ENCODE results near the gene ST6GALNAC5. TPM values are rescaled to one million over a fixed set of nuclear protein-coding genes. Genes with fewer than 3 reads are reported as not detected.

Gene ST6GALNAC5
- total and polyA plus RNA-seq, 2 donors (not counting 3 experiments of a cell fraction or from before 2014, with no cell fraction given) = not detected

DNA sequence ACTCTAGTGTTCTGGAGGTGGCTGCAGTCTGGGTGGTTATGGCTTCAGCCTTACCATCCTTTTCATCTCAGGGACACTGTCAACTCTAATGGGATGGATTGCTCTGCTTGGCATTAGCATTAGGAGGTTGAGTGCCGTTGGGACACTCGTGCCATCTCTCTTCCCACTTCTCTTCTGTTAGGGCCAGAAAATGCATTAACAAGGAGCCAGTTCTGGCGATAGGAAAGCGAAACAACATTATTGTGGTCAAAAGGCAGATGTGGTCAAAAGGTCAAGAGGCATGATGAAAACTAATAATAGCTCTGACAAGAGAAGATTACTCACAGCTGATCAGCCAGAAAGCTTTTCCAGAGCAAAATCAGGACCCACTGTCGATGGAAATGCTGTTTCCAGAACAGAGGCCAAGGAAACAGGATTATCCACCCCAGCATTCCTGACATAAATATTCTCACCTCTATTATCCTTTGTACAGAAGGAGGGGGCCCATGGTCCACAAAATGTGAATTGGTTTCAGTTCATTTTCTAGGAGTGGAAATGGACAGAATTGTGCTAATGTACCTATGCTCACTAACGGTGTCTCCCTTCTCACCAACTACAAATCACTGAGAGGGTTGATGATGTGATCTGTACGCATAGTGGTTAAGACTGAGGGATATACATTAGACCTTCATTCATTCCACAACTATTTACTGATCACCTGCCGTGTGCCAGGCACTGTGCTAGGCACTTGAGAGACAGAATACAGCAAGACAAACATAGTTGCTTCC lies 72.0 kb downstream of the ST6GALNAC5 start:
- H3K4me2 ChIP-seq (ENCODE audit: insufficient read depth, low read length) = no peak overlapping the region
- dilution Hi-C loops (cut with MboI; ENCODE audit: extremely low pct_ligation_motif_present, low sequenced_read_pairs) = no loop called here
- DNase-seq (ENCODE audit: low read depth, low spot score) = no peak
- H3K36me3 ChIP-seq (ENCODE audit: control insufficient read depth in 2 of 2, extremely low read depth in 1 of 2, insufficient read depth in 2 of 2, low read length in 2 of 2) = no peaks in the 10 kb centered on the region
- no TSS peak for BruUV-seq (replicated peaks)
- H3K79me2 ChIP-seq (ENCODE audit: control insufficient read depth, insufficient read depth, low read length) = no peaks in the 10 kb centered on the region
- TF ChIP-seq GATA2 (IDR thresholded peaks at IDR 0.05; ENCODE audit: insufficient read depth, insufficient read length, low read depth, low read length) = no peak
- H3K27ac ChIP-seq (ENCODE audit: insufficient read depth, low read depth, low read length) = no peak overlapping the region
- POLR2A ChIA-PET = no interaction called here
- H3K9me1 ChIP-seq (replicated peaks; ENCODE audit: control insufficient read depth, extremely low read depth, insufficient read depth, low read length) = no peaks in the 10 kb centered on the region
- intact Hi-C loops (cut with micrococcal nuclease) = no loop called here
- no peaks in the 10 kb centered on the region for H4K20me1 ChIP-seq (replicated peaks; ENCODE audit: control insufficient read depth, extremely low read depth, insufficient read depth, low read length)
- no peaks in the 10 kb centered on the region for H3K4me1 ChIP-seq (ENCODE audit: control insufficient read depth, extremely low read depth, insufficient read depth, low read length)
- H3K4me3 ChIP-seq (replicated peaks in 1 of 3; ENCODE audit: insufficient read depth in 1 of 3, low read depth in 1 of 3, low read length in 3 of 3) = no peak overlapping the region
- no peak overlapping the region for H2AFZ ChIP-seq (ENCODE audit: low read depth, low read length)
- CTCF ChIA-PET = no interaction called here
- H3K27me3 ChIP-seq (ENCODE audit: control insufficient read depth in 2 of 2, insufficient read depth in 2 of 2, low read length in 2 of 2) = peaks cover 2% of the 10 kb centered on the region in 2 experiments
- no peaks in the 10 kb centered on the region for H3K9me3 ChIP-seq (replicated peaks; ENCODE audit: control insufficient read depth, insufficient read depth, low read length)
- FAIRE-seq = no peak
- no peak overlapping the region for H3K9ac ChIP-seq (replicated peaks; ENCODE audit: extremely low read depth, insufficient read depth, low read length)

- FAIRE-seq = no peak
- H4K20me1 ChIP-seq (replicated peaks; ENCODE audit: control insufficient read depth, extremely low read depth, insufficient read depth, low read length) = no peaks in the 10 kb centered on the region
- no TSS peak for BruUV-seq (replicated peaks)
- H3K9me3 ChIP-seq (replicated peaks; ENCODE audit: control insufficient read depth, insufficient read depth, low read length) = no peaks in the 10 kb centered on the region
- H3K27me3 ChIP-seq (ENCODE audit: control insufficient read depth in 2 of 2, insufficient read depth in 2 of 2, low read length in 2 of 2) = peaks cover 2% of the 10 kb centered on the region in 2 experiments
- ChIA-PET POLR2A (no interaction called here), CTCF (no interaction called here)
- TF ChIP-seq MAX (IDR thresholded peaks at IDR 0.05; ENCODE audit: insufficient read depth, insufficient read length) = no peak
- TF ChIP-seq FOS (IDR thresholded peaks at IDR 0.05; ENCODE audit: borderline replicate concordance, insufficient read depth, low read length) = no peak
- no peak for TF ChIP-seq GATA2 (IDR thresholded peaks at IDR 0.05; ENCODE audit: insufficient read depth, insufficient read length, low read depth, low read length)
- TF ChIP-seq, protein P1, sequence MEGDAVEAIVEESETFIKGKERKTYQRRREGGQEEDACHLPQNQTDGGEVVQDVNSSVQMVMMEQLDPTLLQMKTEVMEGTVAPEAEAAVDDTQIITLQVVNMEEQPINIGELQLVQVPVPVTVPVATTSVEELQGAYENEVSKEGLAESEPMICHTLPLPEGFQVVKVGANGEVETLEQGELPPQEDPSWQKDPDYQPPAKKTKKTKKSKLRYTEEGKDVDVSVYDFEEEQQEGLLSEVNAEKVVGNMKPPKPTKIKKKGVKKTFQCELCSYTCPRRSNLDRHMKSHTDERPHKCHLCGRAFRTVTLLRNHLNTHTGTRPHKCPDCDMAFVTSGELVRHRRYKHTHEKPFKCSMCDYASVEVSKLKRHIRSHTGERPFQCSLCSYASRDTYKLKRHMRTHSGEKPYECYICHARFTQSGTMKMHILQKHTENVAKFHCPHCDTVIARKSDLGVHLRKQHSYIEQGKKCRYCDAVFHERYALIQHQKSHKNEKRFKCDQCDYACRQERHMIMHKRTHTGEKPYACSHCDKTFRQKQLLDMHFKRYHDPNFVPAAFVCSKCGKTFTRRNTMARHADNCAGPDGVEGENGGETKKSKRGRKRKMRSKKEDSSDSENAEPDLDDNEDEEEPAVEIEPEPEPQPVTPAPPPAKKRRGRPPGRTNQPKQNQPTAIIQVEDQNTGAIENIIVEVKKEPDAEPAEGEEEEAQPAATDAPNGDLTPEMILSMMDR (IDR thresholded peaks at IDR 0.05; ENCODE audit: extremely low read depth in 1 of 2, insufficient read depth in 1 of 2, low read depth in 1 of 2, low read length in 2 of 2) = no peak
- no peak for TF ChIP-seq EZH2 (IDR thresholded peaks at IDR 0.05; ENCODE audit: borderline replicate concordance, low read depth, low read length, severe bottlenecking)
- no peak for TF ChIP-seq POLR2AphosphoS5 (IDR thresholded peaks at IDR 0.05; ENCODE audit: insufficient read depth, low read depth, low read length)
- TF ChIP-seq JUN (IDR thresholded peaks at IDR 0.05; ENCODE audit: borderline replicate concordance, insufficient read depth, insufficient read length, low read depth) = no peak
- TF ChIP-seq MYC (IDR thresholded peaks at IDR 0.05; ENCODE audit: low read depth, low read length) = no peak
- no peak for TF ChIP-seq POLR2A (IDR thresholded peaks at IDR 0.05; ENCODE audit: low read depth, low read length)
- dilution Hi-C loops (cut with MboI; ENCODE audit: extremely low pct_ligation_motif_present, low sequenced_read_pairs) (no loop called here), intact Hi-C loops (cut with micrococcal nuclease) (no loop called here)
- no peak overlapping the region for H3K9ac ChIP-seq (replicated peaks; ENCODE audit: extremely low read depth, insufficient read depth, low read length)
- no peak overlapping the region for H3K4me2 ChIP-seq (ENCODE audit: insufficient read depth, low read length)
- no peak for DNase-seq (ENCODE audit: low read depth, low spot score)
- H3K4me3 ChIP-seq (replicated peaks in 1 of 3; ENCODE audit: insufficient read depth in 1 of 3, low read depth in 1 of 3, low read length in 3 of 3) = no peak overlapping the region
- no peaks in the 10 kb centered on the region for H3K79me2 ChIP-seq (ENCODE audit: control insufficient read depth, insufficient read depth, low read length)
- no peaks in the 10 kb centered on the region for H3K9me1 ChIP-seq (replicated peaks; ENCODE audit: control insufficient read depth, extremely low read depth, insufficient read depth, low read length)
- H3K4me1 ChIP-seq (ENCODE audit: control insufficient read depth, extremely low read depth, insufficient read depth, low read length) = no peaks in the 10 kb centered on the region
- no peaks in the 10 kb centered on the region for H3K36me3 ChIP-seq (ENCODE audit: control insufficient read depth in 2 of 2, extremely low read depth in 1 of 2, insufficient read depth in 2 of 2, low read length in 2 of 2)
- no peak overlapping the region for H3K27ac ChIP-seq (ENCODE audit: insufficient read depth, low read depth, low read length)
- no peak overlapping the region for H2AFZ ChIP-seq (ENCODE audit: low read depth, low read length)
Observed at GRCh38 chr1:76939817-76940216, 72.5 kb downstream of the ST6GALNAC5 start.

All from endothelial cell of umbilical vein (primary cell).